HepG2 (cell line): Measurements from ENCODE around the gene CACNG4.

Source experiments
- ARID2 ChIP-seq: sonication (generic); formaldehyde crosslinking; IDR thresholded peaks from 2 replicates; pipeline ENCODE4 v1.8.1; 2022; ENCODE audit warnings: mild to moderate bottlenecking, missing genetic modification reagents, borderline replicate concordance
- ARNTL ChIP-seq: sonication (generic); formaldehyde crosslinking; IDR thresholded peaks from 2 replicates; pipeline ENCODE4 v1.4.0; 2020; ENCODE audit warnings: mild to moderate bottlenecking, missing genetic modification reagents
- ATF2 ChIP-seq: sonication (generic); formaldehyde crosslinking; IDR thresholded peaks from 2 replicates; pipeline ENCODE4 v1.4.0; 2020; ENCODE audit warnings: missing genetic modification reagents
- BHLHE40 ChIP-seq: IDR thresholded peaks from 2 replicates; pipeline ENCODE4 v1.6.1; 2011; ENCODE audit warnings: low read length, improper control_type of control experiment
- EZH2 ChIP-seq: conservative IDR thresholded peaks from 2 replicates; pipeline ENCODE4 v1.6.1; 2012; ENCODE audit warnings: mild to moderate bottlenecking, low read depth, low read length, moderate library complexity
- HBP1 ChIP-seq: IDR thresholded peaks from 2 replicates; pipeline ENCODE4 v1.6.1; 2016; ENCODE audit warnings: low read depth, control low read depth
- MTA3 ChIP-seq: sonication (generic); formaldehyde crosslinking; IDR thresholded peaks from 2 replicates; pipeline ENCODE4 v1.4.0; 2020; ENCODE audit warnings: missing genetic modification reagents
- MXI1 ChIP-seq: IDR thresholded peaks from 3 replicates; pipeline ENCODE4 v1.6.1; 2012; ENCODE audit warnings: low read depth, low read length, inconsistent platforms, borderline replicate concordance
- SAFB2 ChIP-seq: sonication (generic); formaldehyde crosslinking; IDR thresholded peaks from 2 replicates; pipeline ENCODE4 v1.5.1; 2020; ENCODE audit warnings: missing genetic modification reagents, low read depth, mild to moderate bottlenecking, borderline replicate concordance
- SIN3A ChIP-seq: IDR thresholded peaks from 2 replicates; pipeline ENCODE4 v1.6.1; 2011; ENCODE audit warnings: low read depth, mild to moderate bottlenecking, control low read depth, low read length, borderline replicate concordance
- ZSCAN29 ChIP-seq: sonication (generic); formaldehyde crosslinking; conservative IDR thresholded peaks from 2 replicates; pipeline ENCODE4 v1.4.0; 2020; ENCODE audit warnings: mild to moderate bottlenecking, missing genetic modification reagents
- TF ChIP-seq, protein P1 (sequence below): sonication (generic); formaldehyde crosslinking; IDR thresholded peaks from 2 replicates; pipeline ENCODE4 v1.5.0; 2020; ENCODE audit warnings: mild to moderate bottlenecking, missing genetic modification reagents, moderate library complexity

DNA sequence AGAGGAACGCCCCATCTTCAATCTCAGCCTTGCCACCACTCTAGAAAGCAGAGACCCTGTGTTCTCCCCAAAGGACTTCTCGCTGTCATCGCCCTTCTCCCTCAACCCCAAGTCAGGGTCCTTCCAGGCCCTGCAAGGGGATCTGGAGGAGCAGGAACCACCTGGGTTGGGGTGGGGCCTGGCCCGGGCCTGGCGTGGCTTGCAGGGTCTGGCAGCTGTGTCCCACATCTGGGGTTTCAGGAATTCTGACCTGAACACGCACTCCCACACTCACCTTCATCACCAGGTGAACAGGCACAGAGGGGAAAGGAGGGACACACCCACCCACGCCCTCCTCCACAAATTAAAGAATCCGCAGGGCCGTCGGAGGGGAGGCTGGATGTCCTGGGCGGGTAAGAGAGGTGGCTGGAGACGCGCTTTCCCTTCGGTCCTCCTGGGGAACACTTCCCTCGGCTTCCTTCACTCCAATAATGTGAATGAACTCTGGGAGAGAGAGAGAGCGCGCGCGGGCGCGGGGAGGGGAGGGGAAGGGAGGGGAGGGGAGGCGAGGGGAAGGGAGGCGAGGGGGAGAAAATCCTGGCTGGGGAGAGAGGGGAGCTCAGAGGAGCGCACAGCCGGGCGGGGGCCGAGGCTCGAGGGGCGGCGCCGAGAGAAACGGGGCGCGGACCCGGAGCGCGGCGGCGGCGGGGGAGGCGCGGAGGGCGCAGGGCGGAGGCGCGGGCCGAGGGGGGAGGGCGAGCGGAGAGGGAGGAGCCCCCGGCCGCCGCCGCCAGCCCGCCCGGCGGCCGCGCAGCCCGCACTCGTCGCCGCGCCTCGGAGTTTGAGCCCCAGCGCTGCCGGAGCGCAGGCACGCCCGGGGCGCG, at the start of gene CACNG4:
- TF ChIP-seq SAFB2 (CRISPR knock-in tag): no peak
- peak; percentile 95 for TF ChIP-seq EZH2
- TF ChIP-seq ATF2 (CRISPR knock-in tag): no peak
- no peak for TF ChIP-seq MXI1
- TF ChIP-seq ARID2 (CRISPR knock-in tag): no peak
- no peak for TF ChIP-seq MTA3
- TF ChIP-seq, protein P1, sequence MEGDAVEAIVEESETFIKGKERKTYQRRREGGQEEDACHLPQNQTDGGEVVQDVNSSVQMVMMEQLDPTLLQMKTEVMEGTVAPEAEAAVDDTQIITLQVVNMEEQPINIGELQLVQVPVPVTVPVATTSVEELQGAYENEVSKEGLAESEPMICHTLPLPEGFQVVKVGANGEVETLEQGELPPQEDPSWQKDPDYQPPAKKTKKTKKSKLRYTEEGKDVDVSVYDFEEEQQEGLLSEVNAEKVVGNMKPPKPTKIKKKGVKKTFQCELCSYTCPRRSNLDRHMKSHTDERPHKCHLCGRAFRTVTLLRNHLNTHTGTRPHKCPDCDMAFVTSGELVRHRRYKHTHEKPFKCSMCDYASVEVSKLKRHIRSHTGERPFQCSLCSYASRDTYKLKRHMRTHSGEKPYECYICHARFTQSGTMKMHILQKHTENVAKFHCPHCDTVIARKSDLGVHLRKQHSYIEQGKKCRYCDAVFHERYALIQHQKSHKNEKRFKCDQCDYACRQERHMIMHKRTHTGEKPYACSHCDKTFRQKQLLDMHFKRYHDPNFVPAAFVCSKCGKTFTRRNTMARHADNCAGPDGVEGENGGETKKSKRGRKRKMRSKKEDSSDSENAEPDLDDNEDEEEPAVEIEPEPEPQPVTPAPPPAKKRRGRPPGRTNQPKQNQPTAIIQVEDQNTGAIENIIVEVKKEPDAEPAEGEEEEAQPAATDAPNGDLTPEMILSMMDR (CRISPR knock-in tag): no peak
- no peak for TF ChIP-seq SIN3A
- TF ChIP-seq HBP1: no peak
- TF ChIP-seq ZSCAN29: no peak
- TF ChIP-seq BHLHE40: no peak
- no peak for TF ChIP-seq ARNTL (CRISPR knock-in tag)
